Uterus (tissue), 2 donors: ENCODE results near the gene ATP11A.

Experiments used
- POLR2A ChIP-seq, 2 donors: fragments of 450-650 bp; IDR thresholded peaks; one replicate each; pipeline ENCODE4 v1.6.1; 2016; ENCODE audit warnings: antibody characterized with exemption in 2 of 2, mild to moderate bottlenecking in 1 of 2, moderate library complexity in 1 of 2
- TF ChIP-seq, protein P1 (sequence below), 4 experiments: fragments of 200-600 bp in 2 of 4; fragments of 450-650 bp in 2 of 4; sonication (generic) in 2 of 4; IDR thresholded peaks; one replicate each; pipeline ENCODE4 v1.5.1; 2016 to 2019; ENCODE audit warnings: antibody characterized with exemption in 4 of 4, mild to moderate bottlenecking in 2 of 4, moderate library complexity in 1 of 4

DNA sequence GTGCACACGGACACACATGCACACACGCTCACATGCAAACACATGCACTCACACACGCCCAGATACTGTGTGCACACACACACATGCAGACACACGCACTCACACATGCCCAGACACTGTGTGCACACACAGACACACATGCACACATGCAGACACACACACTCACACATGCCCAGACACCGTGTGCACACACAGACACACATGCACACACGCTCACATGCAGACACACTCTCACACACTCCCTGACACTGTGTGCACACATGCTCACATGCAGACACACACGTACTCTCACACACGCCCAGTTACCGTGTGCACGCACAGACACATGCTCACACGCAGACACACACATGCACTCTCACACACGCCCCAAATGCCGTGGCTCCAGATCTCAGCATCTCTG, 142.0 kb downstream of the ATP11A start:
- TF ChIP-seq, protein P1, sequence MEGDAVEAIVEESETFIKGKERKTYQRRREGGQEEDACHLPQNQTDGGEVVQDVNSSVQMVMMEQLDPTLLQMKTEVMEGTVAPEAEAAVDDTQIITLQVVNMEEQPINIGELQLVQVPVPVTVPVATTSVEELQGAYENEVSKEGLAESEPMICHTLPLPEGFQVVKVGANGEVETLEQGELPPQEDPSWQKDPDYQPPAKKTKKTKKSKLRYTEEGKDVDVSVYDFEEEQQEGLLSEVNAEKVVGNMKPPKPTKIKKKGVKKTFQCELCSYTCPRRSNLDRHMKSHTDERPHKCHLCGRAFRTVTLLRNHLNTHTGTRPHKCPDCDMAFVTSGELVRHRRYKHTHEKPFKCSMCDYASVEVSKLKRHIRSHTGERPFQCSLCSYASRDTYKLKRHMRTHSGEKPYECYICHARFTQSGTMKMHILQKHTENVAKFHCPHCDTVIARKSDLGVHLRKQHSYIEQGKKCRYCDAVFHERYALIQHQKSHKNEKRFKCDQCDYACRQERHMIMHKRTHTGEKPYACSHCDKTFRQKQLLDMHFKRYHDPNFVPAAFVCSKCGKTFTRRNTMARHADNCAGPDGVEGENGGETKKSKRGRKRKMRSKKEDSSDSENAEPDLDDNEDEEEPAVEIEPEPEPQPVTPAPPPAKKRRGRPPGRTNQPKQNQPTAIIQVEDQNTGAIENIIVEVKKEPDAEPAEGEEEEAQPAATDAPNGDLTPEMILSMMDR (IDR thresholded peaks at IDR 0.05): no peak
- TF ChIP-seq POLR2A (IDR thresholded peaks at IDR 0.05): no peak
